ENCODE measurements around the gene WDR59.

- TF ChIP-seq CTCF (IDR thresholded peaks at IDR 0.05) (no peak), EP300 (IDR thresholded peaks at IDR 0.05) (no peak)
Measured at GRCh38 chr16:74829637-74830036, 155.3 kb downstream of the WDR59 start.
